GM23248 (cell line): ENCODE measurements around the gene SMYD3. TPM values are rescaled to one million over a fixed set of nuclear protein-coding genes. Genes with fewer than 3 reads are reported as not detected.

Source experiments
- DNase-seq: peaks from one replicate; pipeline ENCODE4 v3.0.0-alpha.2; 2015
- H2AFZ ChIP-seq: fragments of 200-600 bp; sonication (generic); 2 replicates; pipeline ENCODE4 v1.6.1; 2016; ENCODE audit warnings: antibody characterized with exemption
- H3F3A ChIP-seq: fragments of 200-600 bp; sonication (generic); 2 replicates; pipeline ENCODE4 v1.6.1; 2016; ENCODE audit warnings: mild to moderate bottlenecking, antibody characterized with exemption, mixed run types; ENCODE audit not compliant: insufficient read depth
- H3K27ac ChIP-seq: fragments of 200-600 bp; sonication (generic); 2 replicates; pipeline ENCODE4 v1.5.1; 2016; ENCODE audit warnings: mild to moderate bottlenecking
- H3K27me3 ChIP-seq: fragments of 200-600 bp; sonication (generic); replicated peaks from 2 replicates; pipeline ENCODE4 v1.6.1; 2016; ENCODE audit warnings: mild to moderate bottlenecking; ENCODE audit not compliant: insufficient read depth
- H3K36me3 ChIP-seq: fragments of 200-600 bp; sonication (generic); 2 replicates; pipeline ENCODE4 v1.6.1; 2016; ENCODE audit warnings: low read depth, mild to moderate bottlenecking
- H3K4me1 ChIP-seq: fragments of 200-600 bp; sonication (generic); 2 replicates; pipeline ENCODE4 v1.6.1; 2016; ENCODE audit warnings: mild to moderate bottlenecking; ENCODE audit not compliant: insufficient read depth
- H3K4me2 ChIP-seq: fragments of 200-600 bp; sonication (generic); one replicate; pipeline ENCODE4 v1.6.1; 2016; ENCODE audit warnings: mild to moderate bottlenecking; ENCODE audit not compliant: unreplicated experiment
- H3K4me3 ChIP-seq: fragments of 200-600 bp; sonication (generic); 2 replicates; pipeline ENCODE4 v1.5.1; 2016; ENCODE audit warnings: mild to moderate bottlenecking
- H3K79me2 ChIP-seq: fragments of 200-600 bp; sonication (generic); 2 replicates; pipeline ENCODE4 v1.6.1; 2016; ENCODE audit warnings: mild to moderate bottlenecking; ENCODE audit not compliant: insufficient read depth
- H3K9ac ChIP-seq: fragments of 200-600 bp; sonication (generic); 2 replicates; pipeline ENCODE4 v1.6.1; 2016; ENCODE audit warnings: mild to moderate bottlenecking
- H3K9me2 ChIP-seq: fragments of 200-600 bp; sonication (generic); 2 replicates; pipeline ENCODE4 v1.6.1; 2016; ENCODE audit warnings: mixed run types, mild to moderate bottlenecking, moderate library complexity; ENCODE audit not compliant: insufficient read depth
- H3K9me3 ChIP-seq: fragments of 200-600 bp; sonication (generic); one replicate; pipeline ENCODE4 v1.6.1; 2017; ENCODE audit warnings: low read depth
- H4K20me1 ChIP-seq: fragments of 200-600 bp; sonication (generic); 2 replicates; pipeline ENCODE4 v1.6.0; 2016; ENCODE audit not compliant: insufficient read depth
- EZH2 ChIP-seq: fragments of 200-600 bp; sonication (generic); IDR thresholded peaks from 2 replicates; pipeline ENCODE4 v1.6.1; 2018; ENCODE audit warnings: antibody characterized with exemption, mild to moderate bottlenecking; ENCODE audit not compliant: insufficient read depth, poor library complexity, severe bottlenecking
- EZH2phosphoT487 ChIP-seq: fragments of 200-600 bp; sonication (generic); IDR thresholded peaks from 2 replicates; pipeline ENCODE4 v1.6.1; 2018; ENCODE audit warnings: antibody characterized with exemption, moderate library complexity, mild to moderate bottlenecking, low read depth; ENCODE audit not compliant: insufficient read depth
- WGBS, 2 experiments: methylation state at CpG; one replicate each; pipeline ENCODE4 v1.1.6; 2015 to 2017; ENCODE audit warnings: low lambda C conversion rate in 2 of 2, low coverage in 1 of 2; ENCODE audit errors: missing lambda C conversion rate in 2 of 2; 5-methylcytosine and 5-hydroxymethylcytosine counted together
- in situ Hi-C: fragments of 300-500 bp; cut with MboI; formaldehyde crosslinking; loops from 2 replicates; pipeline ENCODE4 v1.15.0; 2020
- polyA plus RNA-seq: library from polyadenylated mRNA; unstranded; fragments of >200 nt; fragmentation: Nextera tagmentation; extraction: Ambion mirVana; gene quantifications from 2 replicates; pipeline ENCODE4 v1.2.1, GENCODE V29; 2016
- total RNA-seq: library from RNA; depleted of rRNA; stranded (reverse); fragments of >200 nt; shearing (Covaris generic); gene quantifications from 2 replicates; pipeline ENCODE4 v1.2.3, GENCODE V29; 2014

Gene SMYD3
- total and polyA plus RNA-seq, 2 experiments from 2014 or later, result 32.1 to 44.8 TPM

- WGBS, 2 experiments, result 75 to 78% methylated on average over 12 of the region's 12 CpGs
- H3K79me2 ChIP-seq, result no peaks in the 10 kb centered on the region
- 0 out of 2 replicates have a peak, but pooled peaks cover 4% of the 10 kb centered on the region for H3K4me1 ChIP-seq
- H2AFZ ChIP-seq, result 0 out of 2 replicates have a peak overlapping the region, but pooled peaks have one; percentile 23
- in situ Hi-C loops, result no loop called here
- H3K4me3 ChIP-seq, result no peak overlapping the region
- H3K27me3 ChIP-seq, result no peaks in the 10 kb centered on the region
- no peak overlapping the region for H3K4me2 ChIP-seq
- H3K9me3 ChIP-seq, result no peaks in the 10 kb centered on the region
- no peak for DNase-seq
- H3K27ac ChIP-seq, result no peak overlapping the region
- no peaks in the 10 kb centered on the region for H3K9me2 ChIP-seq
- H3K9ac ChIP-seq, result no peak overlapping the region
- no peaks in the 10 kb centered on the region for H3K36me3 ChIP-seq
- no peaks in the 10 kb centered on the region for H4K20me1 ChIP-seq
- TF ChIP-seq EZH2 (no peak), EZH2phosphoT487 (no peak)
- no peaks in the 10 kb centered on the region for H3F3A ChIP-seq
Observed at GRCh38 chr1:245751726-245752470, 755.2 kb downstream of the SMYD3 start.

- TF ChIP-seq EZH2phosphoT487 (no peak), EZH2 (no peak)
- H3K4me3 ChIP-seq, result no peak overlapping the region
- 0 out of 2 replicates have a peak overlapping the region, but pooled peaks have one; percentile 23 for H2AFZ ChIP-seq
- no peaks in the 10 kb centered on the region for H4K20me1 ChIP-seq
- H3K9ac ChIP-seq, result no peak overlapping the region
- in situ Hi-C loops, result no loop called here
- WGBS, 2 experiments, result 49 to 58% methylated on average over 4 of the region's 4 CpGs
- H3K9me3 ChIP-seq, result no peaks in the 10 kb centered on the region
- 0 out of 2 replicates have a peak, but pooled peaks cover 4% of the 10 kb centered on the region for H3K4me1 ChIP-seq
- H3K36me3 ChIP-seq, result no peaks in the 10 kb centered on the region
- H3K9me2 ChIP-seq, result no peaks in the 10 kb centered on the region
- H3K79me2 ChIP-seq, result no peaks in the 10 kb centered on the region
- no peaks in the 10 kb centered on the region for H3F3A ChIP-seq
- peak; percentile 59 for DNase-seq
- no peaks in the 10 kb centered on the region for H3K27me3 ChIP-seq
- no peak overlapping the region for H3K27ac ChIP-seq
- H3K4me2 ChIP-seq, result no peak overlapping the region
Observed at GRCh38 chr1:245751116-245751515, 756.0 kb downstream of the SMYD3 start.

- Histone ChIP-seq H3K9ac (no peak overlapping the region), H3K79me2 (no peaks in the 10 kb centered on the region), H2AFZ (no peak overlapping the region), H3K9me3 (no peaks in the 10 kb centered on the region), H3K36me3 (no peaks in the 10 kb centered on the region), H3K4me1 (0 out of 2 replicates have a peak, but pooled peaks cover 4% of the 10 kb centered on the region), H3K4me3 (no peak overlapping the region), H3F3A (no peaks in the 10 kb centered on the region), H3K4me2 (no peak overlapping the region), H3K27me3 (no peaks in the 10 kb centered on the region), H3K9me2 (no peaks in the 10 kb centered on the region), H3K27ac (no peak overlapping the region), H4K20me1 (no peaks in the 10 kb centered on the region)
- no peak for DNase-seq
- 80 to 89% methylated on average over 3 of the region's 3 CpGs for WGBS, 2 experiments
- no peak for TF ChIP-seq EZH2phosphoT487
- TF ChIP-seq EZH2, result no peak
- in situ Hi-C loops, result no loop called here
Observed at GRCh38 chr1:245750261-245750660, 756.8 kb downstream of the SMYD3 start.

- no peak overlapping the region for H3K27ac ChIP-seq
- H3K9me3 ChIP-seq, result no peaks in the 10 kb centered on the region
- no peak overlapping the region for H3K4me3 ChIP-seq
- no peaks in the 10 kb centered on the region for H3K79me2 ChIP-seq
- no peaks in the 10 kb centered on the region for H3K36me3 ChIP-seq
- no peaks in the 10 kb centered on the region for H3K27me3 ChIP-seq
- H3K4me2 ChIP-seq, result no peak overlapping the region
- 40 to 41% methylated on average over 3 of the region's 3 CpGs for WGBS, 2 experiments
- no peaks in the 10 kb centered on the region for H3F3A ChIP-seq
- TF ChIP-seq EZH2 (no peak), EZH2phosphoT487 (no peak)
- H3K4me1 ChIP-seq, result 0 out of 2 replicates have a peak, but pooled peaks cover 4% of the 10 kb centered on the region
- no peaks in the 10 kb centered on the region for H4K20me1 ChIP-seq
- no peak for DNase-seq
- H2AFZ ChIP-seq, result no peak overlapping the region
- in situ Hi-C loops, result no loop called here
- no peak overlapping the region for H3K9ac ChIP-seq
- no peaks in the 10 kb centered on the region for H3K9me2 ChIP-seq
Observed at GRCh38 chr1:245749053-245749452, 758.0 kb downstream of the SMYD3 start.
